Measurements from ENCODE around the gene HOXC9.

GRCh38 chr12:53974084-53975063 is 25.6 kb upstream of the HOXC9 start, which contains the start of gene HOTAIR:
- TF ChIP-seq, protein P1, sequence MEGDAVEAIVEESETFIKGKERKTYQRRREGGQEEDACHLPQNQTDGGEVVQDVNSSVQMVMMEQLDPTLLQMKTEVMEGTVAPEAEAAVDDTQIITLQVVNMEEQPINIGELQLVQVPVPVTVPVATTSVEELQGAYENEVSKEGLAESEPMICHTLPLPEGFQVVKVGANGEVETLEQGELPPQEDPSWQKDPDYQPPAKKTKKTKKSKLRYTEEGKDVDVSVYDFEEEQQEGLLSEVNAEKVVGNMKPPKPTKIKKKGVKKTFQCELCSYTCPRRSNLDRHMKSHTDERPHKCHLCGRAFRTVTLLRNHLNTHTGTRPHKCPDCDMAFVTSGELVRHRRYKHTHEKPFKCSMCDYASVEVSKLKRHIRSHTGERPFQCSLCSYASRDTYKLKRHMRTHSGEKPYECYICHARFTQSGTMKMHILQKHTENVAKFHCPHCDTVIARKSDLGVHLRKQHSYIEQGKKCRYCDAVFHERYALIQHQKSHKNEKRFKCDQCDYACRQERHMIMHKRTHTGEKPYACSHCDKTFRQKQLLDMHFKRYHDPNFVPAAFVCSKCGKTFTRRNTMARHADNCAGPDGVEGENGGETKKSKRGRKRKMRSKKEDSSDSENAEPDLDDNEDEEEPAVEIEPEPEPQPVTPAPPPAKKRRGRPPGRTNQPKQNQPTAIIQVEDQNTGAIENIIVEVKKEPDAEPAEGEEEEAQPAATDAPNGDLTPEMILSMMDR (tag by site-specific recombination; IDR thresholded peaks at IDR 0.05) = no peak
- TF ChIP-seq ZBTB7A (tag by site-specific recombination; IDR thresholded peaks at IDR 0.05; ENCODE audit: low read depth) (no peak), ZNF768 (tag by site-specific recombination; IDR thresholded peaks at IDR 0.05) (no peak), KLF10 (tag by site-specific recombination; IDR thresholded peaks at IDR 0.05) (peak; percentile 19; the same call in 1 of the 2 replicates), MYNN (tag by site-specific recombination; IDR thresholded peaks at IDR 0.05; ENCODE audit: borderline replicate concordance) (no peak), ZNF24 (tag by site-specific recombination; IDR thresholded peaks at IDR 0.05) (0 out of 2 replicates have a peak, but pooled peaks have one; percentile 52)
- TF ChIP-seq, protein P2, sequence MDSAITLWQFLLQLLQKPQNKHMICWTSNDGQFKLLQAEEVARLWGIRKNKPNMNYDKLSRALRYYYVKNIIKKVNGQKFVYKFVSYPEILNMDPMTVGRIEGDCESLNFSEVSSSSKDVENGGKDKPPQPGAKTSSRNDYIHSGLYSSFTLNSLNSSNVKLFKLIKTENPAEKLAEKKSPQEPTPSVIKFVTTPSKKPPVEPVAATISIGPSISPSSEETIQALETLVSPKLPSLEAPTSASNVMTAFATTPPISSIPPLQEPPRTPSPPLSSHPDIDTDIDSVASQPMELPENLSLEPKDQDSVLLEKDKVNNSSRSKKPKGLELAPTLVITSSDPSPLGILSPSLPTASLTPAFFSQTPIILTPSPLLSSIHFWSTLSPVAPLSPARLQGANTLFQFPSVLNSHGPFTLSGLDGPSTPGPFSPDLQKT (IDR thresholded peaks at IDR 0.05; ENCODE audit: borderline replicate concordance, low read depth, low read length) = no peak

Measured in HEK293 (cell line).